Measurements from ENCODE around the gene UBE2R2. TPM values are rescaled to one million over a fixed set of nuclear protein-coding genes. Genes with fewer than 3 reads are reported as not detected.
"Not testable (repeated sequence)": the region's sequence is repeated elsewhere in the genome, so short reads cannot be mapped to it uniquely, and the experiment has no call there.

UBE2R2 gene
- total RNA-seq, 2 experiments from 2014 or later = 33.1 to 36.6 TPM

DNA sequence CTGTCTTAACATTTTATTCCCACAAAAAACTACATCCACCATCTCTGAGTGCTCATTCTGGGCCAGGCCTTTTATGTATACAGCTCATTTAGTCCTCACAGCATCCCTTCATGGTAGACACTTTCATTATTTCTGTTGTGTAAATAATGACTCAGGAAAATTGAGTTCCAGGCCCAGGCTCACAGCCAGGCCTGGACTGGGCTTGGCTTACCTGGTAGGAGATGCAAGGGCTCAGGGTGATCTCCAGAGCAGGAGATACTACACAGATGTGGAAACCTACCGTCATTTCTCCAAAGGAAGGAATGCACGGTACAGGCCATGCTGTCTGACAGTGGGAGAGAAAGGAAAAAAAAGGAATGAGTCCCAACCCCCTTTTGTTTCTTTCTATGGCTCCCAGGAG is 9.8 kb upstream of the UBE2R2 start:
- H3K9me3 Mint-ChIP-seq; H3K4me3 Mint-ChIP-seq; H3K27ac Mint-ChIP-seq; POLR2A ChIA-PET; DNase-seq; H3K36me3 Mint-ChIP-seq (ENCODE audit: low read depth); H3K4me1 Mint-ChIP-seq: not testable (repeated sequence)
- peaks cover 17% of the 10 kb centered on the region for H3K27me3 Mint-ChIP-seq
- CTCF ChIA-PET = interaction anchor here (1.0 kb wide), 1 partner anchor 8 kb away, joined by 5 read pairs; no protein-coding TSS in a partner anchor

DNA sequence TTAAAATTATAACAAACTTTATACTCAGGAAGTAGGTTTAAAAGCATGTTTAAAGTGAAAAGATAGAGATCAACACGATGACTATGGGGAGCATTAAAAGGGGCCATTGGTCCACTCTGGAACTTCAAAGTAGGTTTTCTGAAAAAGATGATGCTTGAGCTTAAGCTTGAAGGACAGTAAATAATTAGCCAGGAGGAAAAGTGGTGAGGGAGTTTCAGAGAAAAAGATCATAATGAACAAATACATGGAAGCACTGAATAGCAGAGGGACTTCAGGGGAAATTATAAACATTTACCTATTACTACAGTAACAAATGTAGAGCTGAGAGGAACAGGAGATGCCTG is 8.0 kb upstream of the UBE2R2 start:
- DNase-seq; POLR2A ChIA-PET; H3K4me3 Mint-ChIP-seq; H3K27ac Mint-ChIP-seq; H3K36me3 Mint-ChIP-seq (ENCODE audit: low read depth); H3K9me3 Mint-ChIP-seq; CTCF ChIA-PET: not testable (repeated sequence)
- H3K27me3 Mint-ChIP-seq = peaks cover 17% of the 10 kb centered on the region
- H3K4me1 Mint-ChIP-seq = peaks cover 19% of the 10 kb centered on the region

- Mint-ChIP-seq H3K4me1 (peaks cover 24% of the 10 kb centered on the region), H3K27me3 (peaks cover 14% of the 10 kb centered on the region), H3K27ac (no peak overlapping the region), H3K4me3 (no peak overlapping the region), H3K36me3 (ENCODE audit: low read depth) (no peaks in the 10 kb centered on the region), H3K9me3 (no peaks in the 10 kb centered on the region)
- CTCF ChIA-PET = no interaction called here
- POLR2A ChIA-PET = no interaction called here
- DNase-seq = no peak
Observed at GRCh38 chr9:33809506-33809905, 7.5 kb upstream of the UBE2R2 start.

DNA sequence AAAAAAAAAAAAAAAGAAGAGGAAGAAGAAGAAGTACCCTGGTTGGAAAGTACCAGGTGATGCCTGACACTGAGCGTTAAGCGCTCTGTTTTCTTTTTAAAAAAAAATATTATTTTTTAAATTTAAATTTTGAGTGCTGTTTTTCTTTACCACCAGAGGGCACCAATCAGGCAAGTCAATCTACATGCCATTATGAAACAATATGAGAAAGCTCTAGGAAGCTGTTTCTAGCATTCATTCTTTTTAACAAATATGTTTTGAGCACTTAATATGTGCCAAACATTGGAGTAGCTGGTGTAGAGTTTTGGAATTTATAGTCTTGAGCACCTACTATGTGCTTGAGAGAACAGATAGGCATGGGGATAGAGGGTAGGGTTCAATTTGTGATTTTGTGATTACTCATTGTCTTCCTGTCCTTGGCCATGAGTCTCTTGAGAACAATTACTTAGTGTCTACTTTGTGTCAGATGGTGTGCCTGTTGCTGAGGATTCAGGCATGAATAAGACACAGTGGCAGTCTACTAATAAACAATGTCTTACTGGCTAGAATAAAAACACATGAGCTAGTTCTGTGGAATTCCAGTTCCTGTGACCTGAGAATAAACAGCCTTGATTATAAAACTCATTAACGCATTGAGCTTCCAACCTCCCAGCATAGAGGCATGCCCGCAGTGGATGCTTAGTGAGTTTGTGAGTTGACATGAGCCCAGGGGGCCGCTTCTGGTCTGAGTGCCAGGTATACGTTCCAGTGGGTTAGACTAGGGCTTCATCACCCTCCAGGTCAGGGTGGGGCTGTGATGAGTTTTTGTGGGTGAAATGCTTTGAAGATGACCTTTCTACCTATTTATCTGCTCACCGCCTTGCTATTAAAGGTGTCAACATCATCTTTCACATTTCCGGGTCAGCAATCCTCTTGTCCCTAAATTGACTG is 3.0 kb upstream of the UBE2R2 start:
- ChIA-PET POLR2A (no interaction called here), CTCF (interaction anchor here (0.5 to 1.8 kb wide), 22 partner anchors 8 to 365 kb away, joined by 3 to 8 read pairs (median 4); partner anchors contain the start of gene UBAP1)
- Mint-ChIP-seq H3K4me1 (peaks cover 39% of the 10 kb centered on the region), H3K4me3 (no peak overlapping the region), H3K36me3 (ENCODE audit: low read depth) (peaks cover 6% of the 10 kb centered on the region), H3K9me3 (no peaks in the 10 kb centered on the region), H3K27ac (peak overlapping the region; percentile 73), H3K27me3 (peaks cover 9% of the 10 kb centered on the region)
- peak; percentile 44 for DNase-seq

GRCh38 chr9:33815781-33816180 is 1.2 kb upstream of the UBE2R2 start:
- ChIA-PET CTCF (interaction anchor here (0.7 to 1.1 kb wide), 3 partner anchors 9 to 109 kb away, joined by 3 to 5 read pairs (median 3); no protein-coding TSS in a partner anchor), POLR2A (interaction anchor here (0.7 kb wide), 1 partner anchor 298 kb away, joined by 3 read pairs; no protein-coding TSS in a partner anchor)
- no peak for DNase-seq
- Mint-ChIP-seq H3K9me3 (no peaks in the 10 kb centered on the region), H3K4me1 (peaks cover 52% of the 10 kb centered on the region), H3K4me3 (peak overlapping the region; percentile 81), H3K27me3 (peaks cover 9% of the 10 kb centered on the region), H3K36me3 (ENCODE audit: low read depth) (peaks cover 10% of the 10 kb centered on the region), H3K27ac (peak overlapping the region; percentile 99)

DNA sequence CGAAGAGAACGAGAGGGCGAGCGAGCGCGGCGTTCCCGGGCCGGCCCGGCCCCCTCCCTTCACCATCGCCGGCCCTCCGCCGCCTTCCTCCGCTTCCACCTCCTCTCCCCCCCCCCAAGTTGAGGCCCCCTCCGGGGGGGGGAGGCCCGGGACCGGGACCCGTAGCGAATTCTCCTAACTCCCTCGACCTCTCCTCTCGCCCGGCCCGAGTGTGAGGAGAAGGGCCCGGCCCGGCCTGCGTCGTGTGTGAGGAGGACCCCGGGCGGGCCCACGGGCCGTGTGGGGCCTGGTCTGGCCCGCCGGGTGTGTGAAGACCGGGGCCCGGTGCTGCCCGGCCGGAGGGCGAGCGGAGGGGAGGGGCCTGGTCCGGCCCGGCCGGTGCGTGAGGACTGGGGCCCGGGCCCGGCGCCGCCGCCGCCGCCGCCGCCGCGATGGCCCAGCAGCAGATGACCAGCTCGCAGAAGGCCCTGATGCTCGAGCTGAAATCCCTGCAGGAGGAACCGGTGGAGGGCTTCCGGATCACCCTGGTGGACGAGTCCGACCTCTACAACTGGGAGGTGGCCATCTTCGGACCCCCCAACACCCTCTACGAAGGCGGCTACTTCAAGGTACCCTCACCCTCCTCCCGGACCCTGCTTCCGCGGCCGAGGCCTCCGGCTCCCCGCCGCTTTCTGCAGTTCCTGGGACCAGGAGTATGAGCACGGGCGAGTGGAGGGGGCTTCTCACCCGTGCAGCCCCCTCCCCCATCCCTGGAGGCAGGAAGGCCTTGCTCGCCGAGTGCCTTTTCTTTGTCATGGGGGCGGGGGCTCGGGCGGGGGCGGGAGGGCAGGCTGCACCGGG is 587 bp downstream of the UBE2R2 start:
- peak overlapping the region; percentile 84 for H3K4me3 Mint-ChIP-seq
- peaks cover under 1% of the 10 kb centered on the region for H3K27me3 Mint-ChIP-seq
- H3K4me1 Mint-ChIP-seq = peaks cover 52% of the 10 kb centered on the region
- POLR2A ChIA-PET = no interaction called here
- DNase-seq = peak; percentile 72
- peak overlapping the region; percentile 99 for H3K27ac Mint-ChIP-seq
- CTCF ChIA-PET = interaction anchor here (0.7 kb wide), 1 partner anchor 544 kb away, joined by 3 read pairs; no protein-coding TSS in a partner anchor
- H3K9me3 Mint-ChIP-seq = no peaks in the 10 kb centered on the region
- H3K36me3 Mint-ChIP-seq (ENCODE audit: low read depth) = peaks cover 11% of the 10 kb centered on the region

DNA sequence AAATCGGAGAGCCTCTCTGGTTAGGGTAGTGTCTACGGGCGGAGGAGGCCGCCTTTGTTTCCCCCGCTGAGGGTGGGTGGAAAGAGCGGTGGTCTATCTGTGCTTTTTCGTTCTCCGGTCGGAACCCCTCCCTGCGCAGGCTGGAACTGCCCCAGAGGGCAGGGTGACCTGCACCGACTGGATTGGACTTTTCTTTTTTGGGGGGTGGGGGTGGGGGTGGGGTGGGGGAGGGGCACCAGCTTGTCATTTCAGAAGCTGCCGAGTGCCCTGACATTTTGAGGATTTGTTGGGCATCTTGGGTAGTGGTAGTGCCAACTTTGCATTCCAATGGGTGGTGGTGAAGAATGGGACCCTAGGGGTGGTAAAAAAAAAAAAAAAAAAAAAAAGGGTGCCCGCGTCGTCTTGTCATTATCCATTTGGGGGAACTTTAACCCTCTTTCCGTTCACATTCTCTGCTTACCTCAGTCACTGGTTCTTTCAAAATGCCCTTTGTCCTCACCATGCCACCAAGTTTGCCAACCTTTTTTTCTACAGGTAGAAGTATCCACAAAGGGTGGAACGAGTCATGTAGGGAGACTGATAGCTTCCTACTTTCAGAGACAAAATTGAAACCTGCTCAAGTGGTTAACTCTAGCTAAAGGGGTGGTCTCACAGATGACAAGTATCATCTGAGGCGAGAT is 1.3 kb downstream of the UBE2R2 start:
- POLR2A ChIA-PET = no interaction called here

DNA sequence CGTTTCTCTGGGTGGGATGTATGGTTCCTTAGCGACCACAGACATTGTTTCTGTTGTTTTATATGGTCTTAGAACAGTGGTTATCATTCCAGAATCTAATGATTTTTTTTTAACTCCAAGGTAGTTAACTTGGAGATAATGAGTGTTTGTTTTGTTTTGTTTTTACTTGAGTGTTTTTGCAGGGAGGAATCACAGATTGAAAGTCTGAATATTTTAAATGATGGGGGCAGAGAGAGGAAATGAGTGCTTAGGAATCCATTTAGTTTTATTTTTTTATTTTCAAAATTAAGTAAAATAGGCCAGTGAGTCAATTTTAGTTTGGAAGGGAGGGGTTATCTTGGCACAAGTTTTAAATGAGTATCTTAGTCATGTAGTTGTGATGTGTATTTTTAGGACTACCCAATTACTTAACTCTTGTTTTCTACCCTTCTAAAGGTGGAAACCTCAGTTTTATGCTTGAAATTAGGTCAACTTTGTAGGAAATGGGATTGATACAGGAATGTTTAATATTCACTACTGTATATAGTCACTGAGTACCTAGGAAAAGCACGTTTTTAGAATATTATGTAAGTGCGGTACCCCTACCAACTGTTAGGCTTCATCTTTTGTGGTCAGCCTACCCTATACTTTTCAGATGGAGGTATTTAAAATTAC is 2.0 kb downstream of the UBE2R2 start:
- ChIA-PET POLR2A (no interaction called here), CTCF (interaction anchor here (0.6 kb wide), 1 partner anchor 66 kb away, joined by 3 read pairs; no protein-coding TSS in a partner anchor)
- Mint-ChIP-seq H3K4me3 (peak overlapping the region; percentile 84), H3K27ac (peak overlapping the region; percentile 92), H3K9me3 (no peaks in the 10 kb centered on the region), H3K4me1 (peaks cover 47% of the 10 kb centered on the region), H3K27me3 (no peaks in the 10 kb centered on the region), H3K36me3 (ENCODE audit: low read depth) (peaks cover 15% of the 10 kb centered on the region)
- no peak for DNase-seq

More for the DNA sequence above, 1.3 kb downstream of the UBE2R2 start:
- H3K36me3 Mint-ChIP-seq (ENCODE audit: low read depth) = peaks cover 11% of the 10 kb centered on the region
- no peaks in the 10 kb centered on the region for H3K27me3 Mint-ChIP-seq
- DNase-seq = peak; percentile 14
- H3K27ac Mint-ChIP-seq = peak overlapping the region; percentile 92
- peaks cover 51% of the 10 kb centered on the region for H3K4me1 Mint-ChIP-seq
- H3K9me3 Mint-ChIP-seq = no peaks in the 10 kb centered on the region
- peak overlapping the region; percentile 84 for H3K4me3 Mint-ChIP-seq
- CTCF ChIA-PET = interaction anchor here (0.7 kb wide), 1 partner anchor 544 kb away, joined by 3 read pairs; no protein-coding TSS in a partner anchor

DNA sequence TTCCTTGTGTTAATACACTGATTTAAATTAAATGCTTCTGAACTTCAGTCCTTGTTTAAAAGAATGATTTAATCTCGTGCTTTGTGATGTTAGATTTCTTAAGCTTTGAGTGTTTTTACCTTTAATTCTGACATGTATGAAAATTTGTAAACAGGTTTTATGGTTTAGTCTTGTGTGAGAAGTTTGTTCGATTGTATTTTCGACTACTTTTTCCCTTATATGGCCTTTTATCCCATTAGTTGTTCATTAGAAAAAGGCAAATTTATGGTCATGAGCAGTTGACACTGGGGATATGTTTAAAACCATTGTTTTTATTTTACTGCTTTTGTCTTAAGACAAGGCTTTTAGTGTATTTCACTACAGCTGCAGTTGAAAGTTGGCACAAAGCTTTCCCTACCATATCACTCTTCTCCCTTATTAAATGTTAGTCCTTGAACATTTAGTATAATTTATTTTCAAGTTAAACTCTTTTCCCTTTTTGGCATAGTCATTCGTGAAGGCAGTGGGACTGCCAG is 3.3 kb downstream of the UBE2R2 start:
- POLR2A ChIA-PET = no interaction called here

GRCh38 chr9:33823801-33824200 is 6.8 kb downstream of the UBE2R2 start:
- H3K36me3 Mint-ChIP-seq (ENCODE audit: low read depth) = peaks cover 21% of the 10 kb centered on the region
- DNase-seq = no peak
- H3K4me3 Mint-ChIP-seq = no peak overlapping the region
- H3K27ac Mint-ChIP-seq = no peak overlapping the region
- H3K27me3 Mint-ChIP-seq = no peaks in the 10 kb centered on the region
- peaks cover 23% of the 10 kb centered on the region for H3K4me1 Mint-ChIP-seq
- ChIA-PET POLR2A (no interaction called here), CTCF (interaction anchor here (0.6 to 1.7 kb wide), 3 partner anchors 10 to 409 kb away, joined by 3 to 7 read pairs (median 3); no protein-coding TSS in a partner anchor)
- H3K9me3 Mint-ChIP-seq = no peaks in the 10 kb centered on the region

More for the DNA sequence above, 3.3 kb downstream of the UBE2R2 start:
- Mint-ChIP-seq H3K27ac (no peak overlapping the region), H3K27me3 (no peaks in the 10 kb centered on the region), H3K9me3 (no peaks in the 10 kb centered on the region), H3K36me3 (ENCODE audit: low read depth) (peaks cover 20% of the 10 kb centered on the region), H3K4me1 (peaks cover 36% of the 10 kb centered on the region), H3K4me3 (peak overlapping the region; percentile 84)
- DNase-seq = no peak
- CTCF ChIA-PET = no interaction called here

DNA sequence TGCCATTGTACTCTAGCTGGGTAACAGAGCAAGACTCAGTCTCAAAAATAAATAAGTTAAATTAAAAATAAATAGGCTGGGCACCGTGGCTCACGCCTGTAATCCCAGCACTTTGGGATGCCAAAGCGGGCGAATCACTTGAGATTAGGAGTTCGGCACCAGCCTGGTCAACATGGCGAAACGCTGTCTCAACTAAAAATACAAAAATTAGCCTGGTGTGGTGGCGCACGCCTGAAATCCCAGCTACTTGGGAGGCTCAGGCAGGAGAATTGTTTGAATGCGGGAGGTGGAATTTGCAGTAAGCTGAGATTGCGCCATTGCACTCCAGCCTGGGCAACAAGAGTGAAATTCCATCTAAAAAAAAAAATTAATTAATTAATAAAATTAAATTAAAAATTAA is 10.3 kb downstream of the UBE2R2 start:
- H3K27ac Mint-ChIP-seq, H3K9me3 Mint-ChIP-seq, DNase-seq, POLR2A ChIA-PET, H3K4me3 Mint-ChIP-seq, H3K27me3 Mint-ChIP-seq, H3K4me1 Mint-ChIP-seq: not testable (repeated sequence)
- H3K36me3 Mint-ChIP-seq (ENCODE audit: low read depth) = peaks cover 15% of the 10 kb centered on the region
- CTCF ChIA-PET = interaction anchor here (0.6 to 1.1 kb wide), 2 partner anchors 13 kb away, joined by 3 read pairs; no protein-coding TSS in a partner anchor
